Mammary epithelial cell (primary cell): ENCODE results near the gene FNDC3B.

ENCODE experiments used
- EZH2 ChIP-seq: IDR thresholded peaks from 2 replicates; pipeline ENCODE4 v1.6.1; 2012; ENCODE audit warnings: low read length, inconsistent platforms, borderline replicate concordance
- TF ChIP-seq, protein P1 (sequence below), 2 donors: IDR thresholded peaks in 1 of 2; conservative IDR thresholded peaks in 1 of 2; 2 replicates each; pipeline ENCODE4 v1.5.1; 2011 to 2012; ENCODE audit warnings: inconsistent platforms in 2 of 2, low read length in 2 of 2, mild to moderate bottlenecking in 2 of 2, control low read depth in 1 of 2, low read depth in 1 of 2; ENCODE audit not compliant: insufficient read depth in 1 of 2; ENCODE audit errors: extremely low read depth in 1 of 2

DNA sequence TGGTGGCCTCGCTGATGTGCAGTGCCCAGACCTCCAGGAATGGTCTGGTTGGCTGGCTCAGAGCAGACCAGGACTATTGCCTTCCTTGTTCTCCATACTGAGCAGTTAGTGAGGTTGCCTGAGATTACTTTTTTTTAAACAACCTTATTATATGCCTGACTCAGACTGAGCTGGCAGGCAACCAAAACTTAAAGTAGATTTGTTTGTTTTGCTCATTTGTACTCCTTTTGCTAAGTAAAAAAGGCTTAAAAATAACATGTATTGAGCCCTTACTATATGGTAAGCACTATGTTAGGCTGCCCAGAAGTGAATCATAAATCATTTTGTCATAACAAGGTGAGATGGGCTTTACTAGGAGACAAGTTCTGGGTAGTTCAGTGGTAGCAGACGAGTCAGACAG lies 316.5 kb downstream of the FNDC3B start:
- TF ChIP-seq, protein P1, sequence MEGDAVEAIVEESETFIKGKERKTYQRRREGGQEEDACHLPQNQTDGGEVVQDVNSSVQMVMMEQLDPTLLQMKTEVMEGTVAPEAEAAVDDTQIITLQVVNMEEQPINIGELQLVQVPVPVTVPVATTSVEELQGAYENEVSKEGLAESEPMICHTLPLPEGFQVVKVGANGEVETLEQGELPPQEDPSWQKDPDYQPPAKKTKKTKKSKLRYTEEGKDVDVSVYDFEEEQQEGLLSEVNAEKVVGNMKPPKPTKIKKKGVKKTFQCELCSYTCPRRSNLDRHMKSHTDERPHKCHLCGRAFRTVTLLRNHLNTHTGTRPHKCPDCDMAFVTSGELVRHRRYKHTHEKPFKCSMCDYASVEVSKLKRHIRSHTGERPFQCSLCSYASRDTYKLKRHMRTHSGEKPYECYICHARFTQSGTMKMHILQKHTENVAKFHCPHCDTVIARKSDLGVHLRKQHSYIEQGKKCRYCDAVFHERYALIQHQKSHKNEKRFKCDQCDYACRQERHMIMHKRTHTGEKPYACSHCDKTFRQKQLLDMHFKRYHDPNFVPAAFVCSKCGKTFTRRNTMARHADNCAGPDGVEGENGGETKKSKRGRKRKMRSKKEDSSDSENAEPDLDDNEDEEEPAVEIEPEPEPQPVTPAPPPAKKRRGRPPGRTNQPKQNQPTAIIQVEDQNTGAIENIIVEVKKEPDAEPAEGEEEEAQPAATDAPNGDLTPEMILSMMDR (conservative IDR thresholded peaks at IDR 0.05 in 1 of 2, IDR thresholded peaks at IDR 0.05 in 1 of 2; ENCODE audit: extremely low read depth in 1 of 2, insufficient read depth in 1 of 2, low read depth in 1 of 2, low read length in 2 of 2), result no peak
- no peak for TF ChIP-seq EZH2
